GM18951 (cell line): ENCODE measurements around the gene GLRX2.
A peak's percentile ranks its signal among the peaks of the same experiment; 100 is the strongest.
"Not testable (repeated sequence)": the region's sequence is repeated elsewhere in the genome, so short reads cannot be mapped to it uniquely, and the experiment has no call there.

Source experiments
- POLR2A ChIP-seq: IDR thresholded peaks from 4 replicates; pipeline ENCODE4 v1.6.1; 2011; ENCODE audit warnings: mild to moderate bottlenecking; ENCODE audit not compliant: insufficient read length, insufficient read depth; ENCODE audit errors: extremely low read depth
- in situ Hi-C: fragments of 300-500 bp; cut with MboI; formaldehyde crosslinking; loops from one replicate; pipeline ENCODE4 v1.12.0; 2022; ENCODE audit warnings: low sequenced_read_pairs, mixed read lengths, inconsistent platforms; ENCODE audit not compliant: unreplicated experiment

The GLRX2 gene

DNA sequence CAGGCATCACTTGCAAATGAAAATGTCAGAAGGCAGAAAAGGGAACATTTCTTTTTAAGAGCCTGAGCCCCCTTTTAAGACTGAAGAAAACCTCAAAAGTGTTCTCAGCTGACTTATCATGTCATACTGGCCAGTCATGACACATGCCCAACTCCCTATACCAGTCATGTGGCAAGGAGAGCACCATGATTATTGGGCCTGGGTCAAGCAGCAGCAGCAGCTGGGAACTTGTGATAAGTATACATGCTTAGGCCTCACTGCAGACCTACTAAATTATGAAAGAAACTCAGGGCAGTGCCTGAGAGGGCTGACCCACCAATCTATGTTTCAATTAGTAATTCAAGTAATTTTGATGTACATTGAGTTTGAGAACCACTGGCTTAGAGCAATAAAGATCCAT is 37.2 kb downstream of the GLRX2 start:
- TF ChIP-seq POLR2A: no peak
- in situ Hi-C loops: no loop called here

DNA sequence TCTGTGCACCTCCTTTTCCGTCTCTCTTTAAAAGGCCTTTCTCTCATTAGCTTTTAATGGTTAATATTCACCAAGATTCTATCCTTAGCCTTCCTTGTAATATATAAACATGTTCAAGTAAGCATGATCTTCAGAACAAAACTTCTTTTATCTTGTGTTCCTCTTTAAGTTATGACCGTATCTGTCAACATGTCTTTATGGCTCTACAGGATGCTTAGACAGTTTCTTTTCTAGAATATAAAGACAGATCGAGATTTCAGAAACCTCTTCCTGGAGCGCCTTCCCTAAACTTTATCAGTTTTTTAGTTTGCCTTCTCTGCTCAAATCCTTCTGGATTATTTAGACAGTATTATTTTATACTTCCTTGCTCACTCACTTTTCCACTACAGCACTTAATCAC is 38.6 kb downstream of the GLRX2 start:
- in situ Hi-C loops: no loop called here
- no peak for TF ChIP-seq POLR2A

- TF ChIP-seq POLR2A: no peak
- in situ Hi-C loops: no loop called here
Measured at GRCh38 chr1:193065954-193066353, 39.3 kb downstream of the GLRX2 start.

DNA sequence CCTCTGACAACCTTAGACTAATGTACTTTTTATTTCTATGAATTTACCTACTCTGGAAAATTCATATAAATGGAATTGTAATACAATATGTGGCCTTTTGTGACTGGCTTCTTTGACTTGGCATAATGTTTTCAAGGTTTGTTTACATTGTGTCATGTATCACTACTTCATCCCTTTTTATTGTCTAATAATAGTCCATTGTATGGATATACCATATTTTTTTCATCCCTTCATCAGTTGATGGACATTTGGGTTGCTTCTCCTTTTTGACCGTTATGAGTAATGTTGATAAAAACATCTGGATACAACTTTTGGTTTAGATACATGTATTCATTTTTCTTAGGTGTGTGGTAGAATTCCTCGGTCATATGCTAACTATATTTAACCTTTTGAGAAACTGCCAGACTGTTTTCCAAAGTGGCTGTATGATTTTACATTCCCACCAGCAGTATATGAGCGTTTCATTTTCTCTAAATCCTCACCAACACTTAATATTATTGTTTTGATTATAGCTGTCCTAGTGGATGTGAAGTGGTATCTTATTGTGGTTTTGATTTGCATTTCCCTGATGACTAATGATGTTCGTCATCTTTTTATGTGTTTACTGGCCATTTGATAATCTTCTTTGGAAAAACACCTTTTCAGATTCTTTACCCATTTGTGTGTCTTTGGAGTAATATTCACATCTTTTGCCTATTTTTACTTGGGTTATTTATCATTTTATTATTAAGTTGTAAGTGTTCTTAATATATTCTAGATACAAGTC is 42.3 kb downstream of the GLRX2 start:
- in situ Hi-C loops: no loop called here
- no peak for TF ChIP-seq POLR2A

DNA sequence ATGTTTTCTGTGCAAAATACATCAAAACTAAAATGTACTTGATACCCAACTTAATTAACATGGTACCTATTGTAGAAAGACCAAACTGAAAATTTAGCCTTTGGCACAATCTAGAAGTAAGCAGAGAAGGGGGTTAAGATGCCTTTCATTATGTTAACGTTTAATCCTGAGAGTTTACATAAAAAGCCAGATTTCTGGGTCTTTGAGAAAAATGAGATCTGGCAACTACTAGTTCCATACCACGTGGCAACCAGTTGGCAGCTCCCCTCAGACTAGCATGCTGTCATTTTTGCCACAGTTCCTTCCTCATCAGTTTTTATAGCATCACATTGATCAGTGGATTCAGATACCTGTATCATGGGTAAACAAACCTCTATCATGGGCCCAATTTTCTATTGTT is 44.3 kb downstream of the GLRX2 start:
- TF ChIP-seq POLR2A: no peak
- in situ Hi-C loops: no loop called here

- in situ Hi-C loops: no loop called here
- TF ChIP-seq POLR2A: no peak
Measured at GRCh38 chr1:193060406-193060805, 44.8 kb downstream of the GLRX2 start.

- no peak for TF ChIP-seq POLR2A
- in situ Hi-C loops: no loop called here
Measured at GRCh38 chr1:193060115-193060403, 45.2 kb downstream of the GLRX2 start.

DNA sequence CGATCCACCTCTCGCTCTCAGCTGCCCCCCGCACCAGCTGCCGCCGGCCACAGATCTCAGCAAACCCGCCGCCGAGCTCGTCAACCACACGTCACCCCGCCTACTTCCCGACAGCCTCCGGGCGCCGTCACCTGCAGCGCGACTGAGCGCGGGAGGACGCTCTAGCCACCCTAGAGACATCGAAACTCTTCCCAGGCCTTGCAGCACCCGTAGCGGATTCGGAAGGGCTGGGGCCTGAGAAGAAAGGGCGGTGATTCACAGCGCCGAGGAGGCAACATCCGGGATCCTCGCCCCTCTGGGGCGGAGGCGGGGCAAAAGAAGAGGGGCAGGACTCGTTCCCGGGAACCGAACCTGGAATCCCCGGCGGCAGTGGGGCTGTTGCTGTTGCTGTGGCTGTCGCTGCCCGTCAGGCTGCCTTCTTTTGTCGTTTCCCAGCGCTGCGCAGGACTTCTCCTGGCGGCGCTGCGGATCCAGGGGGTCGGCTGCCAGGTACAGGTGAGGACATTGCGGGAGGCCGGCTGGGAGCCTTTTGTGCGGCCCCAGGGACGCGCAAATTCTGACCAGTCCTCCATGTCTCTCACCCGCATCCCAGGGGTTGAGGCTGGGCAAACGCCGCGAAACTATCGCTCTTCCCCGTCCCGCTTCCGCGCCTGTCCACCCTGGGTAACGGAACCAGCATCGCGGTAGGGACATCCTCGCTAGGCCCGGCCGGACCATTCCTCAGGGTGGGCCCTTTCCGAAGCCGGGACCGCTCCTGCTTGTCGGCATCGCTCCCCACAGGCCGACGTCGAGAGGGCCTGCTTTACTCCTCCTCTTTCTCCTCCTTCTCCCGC is 45.7 kb downstream of the GLRX2 start, which contains the start of the genes RO60 and UCHL5:
RO60 (plus strand) TSS at position 331 of the 833 bp plus-strand sequence. CDS start 9,443 bp downstream, outside the sequence.
UCHL5 (minus strand) TSS at position 79 of the 833 bp plus-strand sequence. CDS start 100 bp downstream, outside the sequence.
- in situ Hi-C loops: no loop called here
- TF ChIP-seq POLR2A: peak; percentile 94

DNA sequence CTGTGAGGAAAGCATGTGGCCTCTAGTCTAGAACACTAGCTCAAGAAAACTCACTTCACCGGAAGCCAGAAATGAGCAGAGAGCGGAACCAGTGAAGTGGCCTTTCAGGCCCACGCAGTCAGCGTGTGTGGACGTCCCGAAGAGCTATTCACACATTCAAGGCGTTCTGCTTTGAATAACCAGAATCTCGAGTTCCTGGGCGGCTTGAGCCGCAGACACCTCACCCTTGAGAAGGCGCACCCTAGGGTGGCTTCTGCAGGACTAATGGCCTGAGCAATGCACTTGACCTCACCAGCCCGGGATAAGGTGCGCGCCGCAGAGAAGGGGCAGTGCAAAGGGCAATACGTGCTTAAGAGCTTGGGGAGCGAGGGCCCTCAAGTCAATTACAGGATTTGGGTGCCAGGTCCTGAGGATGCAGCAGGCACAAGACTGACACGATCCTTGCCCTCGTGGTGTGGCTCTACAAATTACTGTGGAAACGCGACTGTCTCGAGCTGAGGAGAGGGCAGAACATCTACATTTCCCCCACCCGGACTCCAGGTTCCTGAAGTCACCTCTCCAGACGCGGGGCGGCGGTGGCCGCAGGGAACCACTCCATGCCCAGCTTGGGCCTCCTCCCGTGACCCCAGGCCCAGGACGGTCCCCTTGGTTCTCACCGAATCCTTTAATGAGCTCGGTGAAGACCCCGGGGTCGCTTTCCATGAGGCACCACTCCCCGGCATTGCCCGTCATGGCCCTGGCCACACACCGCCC is 46.5 kb downstream of the GLRX2 start:
- peak; percentile 66 for TF ChIP-seq POLR2A
- in situ Hi-C loops: no loop called here

- TF ChIP-seq POLR2A: no peak
- in situ Hi-C loops: no loop called here
Measured at GRCh38 chr1:193054169-193054675, 51.0 kb downstream of the GLRX2 start.

- in situ Hi-C loops: not testable (repeated sequence)
Measured at GRCh38 chr1:193048913-193049312, 56.3 kb downstream of the GLRX2 start.
